Uterus (tissue), 4 donors: Measurements from ENCODE around the gene ASTN2. TPM values are rescaled to one million over a fixed set of nuclear protein-coding genes. Genes with fewer than 3 reads are reported as not detected.

Experiments used
- DNase-seq, 2 donors: peaks; one replicate each; pipeline ENCODE4 v3.0.0-alpha.2; 2019 to 2020
- H3K27ac ChIP-seq, 2 donors: fragments of 200-600 bp; sonication (generic); 1 replicate in 1 of 2; 2 replicates in 1 of 2; pipeline ENCODE4 v1.5.1; 2016 to 2018
- H3K27me3 ChIP-seq, 2 donors: fragments of 200-600 bp; sonication (generic); one replicate each; pipeline ENCODE4 v1.5.1; 2018 to 2019; ENCODE audit warnings: control low read depth in 1 of 2
- H3K36me3 ChIP-seq, 2 donors: fragments of 200-600 bp; sonication (generic); one replicate each; pipeline ENCODE4 v1.5.1; 2019; ENCODE audit warnings: control low read depth in 1 of 2
- H3K4me1 ChIP-seq, 2 donors: fragments of 200-600 bp; sonication (generic); one replicate each; pipeline ENCODE4 v1.5.1; 2018 to 2019; ENCODE audit warnings: control low read depth in 1 of 2
- H3K4me3 ChIP-seq, 2 donors: fragments of 200-600 bp; sonication (generic); 1 replicate in 1 of 2; 2 replicates in 1 of 2; pipeline ENCODE4 v1.5.1; 2018 to 2019; ENCODE audit warnings: mild to moderate bottlenecking in 1 of 2
- H3K9me3 ChIP-seq, 2 donors: fragments of 200-600 bp; sonication (generic); one replicate each; pipeline ENCODE4 v1.5.1; 2019; ENCODE audit warnings: control low read depth in 1 of 2
- CTCF ChIP-seq, 4 experiments: fragments of 200-600 bp in 2 of 4; fragments of 450-650 bp in 2 of 4; sonication (generic) in 2 of 4; IDR thresholded peaks; one replicate each; pipeline ENCODE4 v1.5.1; 2016 to 2019; ENCODE audit warnings: antibody characterized with exemption in 4 of 4, mild to moderate bottlenecking in 2 of 4, moderate library complexity in 1 of 4
- POLR2A ChIP-seq, 2 donors: fragments of 450-650 bp; IDR thresholded peaks; one replicate each; pipeline ENCODE4 v1.6.1; 2016; ENCODE audit warnings: antibody characterized with exemption in 2 of 2, mild to moderate bottlenecking in 1 of 2, moderate library complexity in 1 of 2
- intact Hi-C: fragments of 100-400 bp; cut with DNase I; formaldehyde crosslinking; loops from one replicate; pipeline ENCODE4 v1.15.1; 2023; ENCODE audit warnings: low total_unique reads
- total RNA-seq, 4 donors: library from RNA; depleted of rRNA in 3 of 4; stranded (reverse); fragments of >200 nt in 3 of 4; gene quantifications; one replicate each; pipeline versions ENCODE4 v1.1.0 to v1.2.4, GENCODE V29; 2014 to 2023
- donor health status: DM: yes; HTN: yes; CAD: no.

ASTN2 gene
- total RNA-seq, 4 donors from 2014 or later, result 1.8 to 8.6 (median 6.7) TPM

GRCh38 chr9:117375956-117376355 is 38.9 kb downstream of the ASTN2 start:
- Histone ChIP-seq H3K4me1 (no peaks in the 10 kb centered on the region), H3K27ac (no peak overlapping the region), H3K4me3 (no peak overlapping the region), H3K27me3 (no peaks in the 10 kb centered on the region), H3K36me3 (no peaks in the 10 kb centered on the region), H3K9me3 (no peaks in the 10 kb centered on the region)
- intact Hi-C loops, result no loop called here
- no peak for TF ChIP-seq POLR2A (IDR thresholded peaks at IDR 0.05)
- TF ChIP-seq CTCF (IDR thresholded peaks at IDR 0.05), result no peak
- DNase-seq, result no peak

GRCh38 chr9:117374076-117374725 is 40.7 kb downstream of the ASTN2 start:
- Histone ChIP-seq H3K9me3 (no peaks in the 10 kb centered on the region), H3K36me3 (no peaks in the 10 kb centered on the region), H3K4me1 (no peaks in the 10 kb centered on the region), H3K27ac (no peak overlapping the region), H3K4me3 (no peak overlapping the region), H3K27me3 (no peaks in the 10 kb centered on the region)
- intact Hi-C loops, result no loop called here
- no peak for TF ChIP-seq CTCF (IDR thresholded peaks at IDR 0.05)
- no peak for TF ChIP-seq POLR2A (IDR thresholded peaks at IDR 0.05)
- DNase-seq, result no peak

- no peak overlapping the region for H3K4me3 ChIP-seq
- H3K4me1 ChIP-seq, result no peaks in the 10 kb centered on the region
- no peaks in the 10 kb centered on the region for H3K9me3 ChIP-seq
- DNase-seq, result no peak
- H3K36me3 ChIP-seq, result no peaks in the 10 kb centered on the region
- H3K27me3 ChIP-seq, result no peaks in the 10 kb centered on the region
- intact Hi-C loops, result no loop called here
- H3K27ac ChIP-seq, result no peak overlapping the region
- TF ChIP-seq CTCF (IDR thresholded peaks at IDR 0.05) (no peak), POLR2A (IDR thresholded peaks at IDR 0.05) (no peak)
These were observed 46.1 kb downstream of the ASTN2 start for GRCh38 chr9:117368684-117369230.

- H3K4me1 ChIP-seq, result no peaks in the 10 kb centered on the region
- intact Hi-C loops, result no loop called here
- no peaks in the 10 kb centered on the region for H3K9me3 ChIP-seq
- no peak for TF ChIP-seq POLR2A (IDR thresholded peaks at IDR 0.05)
- TF ChIP-seq CTCF (IDR thresholded peaks at IDR 0.05), result no peak
- no peak overlapping the region for H3K4me3 ChIP-seq
- H3K27ac ChIP-seq, result no peak overlapping the region
- DNase-seq, result no peak
- H3K27me3 ChIP-seq, result no peaks in the 10 kb centered on the region
- H3K36me3 ChIP-seq, result no peaks in the 10 kb centered on the region
These were observed 49.4 kb downstream of the ASTN2 start for GRCh38 chr9:117365438-117365837.

- Histone ChIP-seq H3K27me3 (no peaks in the 10 kb centered on the region), H3K27ac (no peak overlapping the region), H3K36me3 (no peaks in the 10 kb centered on the region), H3K9me3 (no peaks in the 10 kb centered on the region), H3K4me1 (no peaks in the 10 kb centered on the region), H3K4me3 (no peak overlapping the region)
- no peak for DNase-seq
- intact Hi-C loops, result no loop called here
- TF ChIP-seq CTCF (IDR thresholded peaks at IDR 0.05) (no peak), POLR2A (IDR thresholded peaks at IDR 0.05) (no peak)
These were observed 51.9 kb downstream of the ASTN2 start for GRCh38 chr9:117363006-117363405.
